ENCODE measurements around the gene RACK1. TPM values are rescaled to one million over a fixed set of nuclear protein-coding genes. Genes with fewer than 3 reads are reported as not detected.
A peak's percentile ranks its signal among the peaks of the same experiment; 100 is the strongest.
"Not testable (repeated sequence)": the region's sequence is repeated elsewhere in the genome, so short reads cannot be mapped to it uniquely, and the experiment has no call there.

The RACK1 gene
- polyA plus RNA-seq, 2 donors, result 1,414 to 2,271 TPM

- H3K27ac ChIP-seq (ENCODE audit: low read depth in 2 of 2, low read length in 1 of 2), result peak overlapping the region in 1 of 2 donors; percentile 51
- H3K9me3 ChIP-seq (ENCODE audit: control insufficient read depth in 2 of 2, insufficient read depth in 1 of 2, low read depth in 1 of 2, low read length in 1 of 2), result no peaks in the 10 kb centered on the region
- peaks cover 0 to 9% of the 10 kb centered on the region in 2 donors for H3K4me1 ChIP-seq (ENCODE audit: control insufficient read depth in 2 of 2, insufficient read depth in 2 of 2, low read length in 1 of 2)
- peak overlapping the region in 1 of 2 donors; percentile 24 for H3K4me3 ChIP-seq (ENCODE audit: low read depth in 1 of 2, low read length in 2 of 2)
- H3K36me3 ChIP-seq (ENCODE audit: control insufficient read depth in 2 of 2, insufficient read depth in 2 of 2, low read length in 1 of 2), result no peaks in the 10 kb centered on the region
- no peaks in the 10 kb centered on the region for H3K27me3 ChIP-seq (ENCODE audit: control insufficient read depth in 1 of 2, insufficient read depth in 2 of 2, low read length in 2 of 2)
- 38 to 43% methylated on average over 10 of the region's 10 CpGs for WGBS, 2 donors
Measured at GRCh38 chr5:181218795-181219124, 24.9 kb downstream of the RACK1 start.

GRCh38 chr5:181217803-181218062 is 26.0 kb downstream of the RACK1 start:
- Histone ChIP-seq H3K4me1 (ENCODE audit: control insufficient read depth in 2 of 2, insufficient read depth in 2 of 2, low read length in 1 of 2) (peaks cover 0 to 9% of the 10 kb centered on the region in 2 donors), H3K9me3 (ENCODE audit: control insufficient read depth in 2 of 2, insufficient read depth in 1 of 2, low read depth in 1 of 2, low read length in 1 of 2) (no peaks in the 10 kb centered on the region), H3K27me3 (ENCODE audit: control insufficient read depth in 1 of 2, insufficient read depth in 2 of 2, low read length in 2 of 2) (no peaks in the 10 kb centered on the region), H3K4me3 (ENCODE audit: low read depth in 1 of 2, low read length in 2 of 2) (peak overlapping the region; percentile 41 to 47), H3K27ac (ENCODE audit: low read depth in 2 of 2, low read length in 1 of 2) (peak overlapping the region; percentile 54 to 73), H3K36me3 (ENCODE audit: control insufficient read depth in 2 of 2, insufficient read depth in 2 of 2, low read length in 1 of 2) (no peaks in the 10 kb centered on the region)
- 3 to 4% methylated on average over 13 of the region's 13 CpGs for WGBS, 2 donors

- H3K4me3 ChIP-seq (ENCODE audit: low read depth in 1 of 2, low read length in 2 of 2), result peak overlapping the region; percentile 41 to 47
- H3K27me3 ChIP-seq (ENCODE audit: control insufficient read depth in 1 of 2, insufficient read depth in 2 of 2, low read length in 2 of 2), result no peaks in the 10 kb centered on the region
- no peaks in the 10 kb centered on the region for H3K36me3 ChIP-seq (ENCODE audit: control insufficient read depth in 2 of 2, insufficient read depth in 2 of 2, low read length in 1 of 2)
- peak overlapping the region; percentile 54 to 73 for H3K27ac ChIP-seq (ENCODE audit: low read depth in 2 of 2, low read length in 1 of 2)
- no peaks in the 10 kb centered on the region for H3K9me3 ChIP-seq (ENCODE audit: control insufficient read depth in 2 of 2, insufficient read depth in 1 of 2, low read depth in 1 of 2, low read length in 1 of 2)
- WGBS, 2 donors, result 1% methylated on average over 46 of the region's 46 CpGs
- peaks cover 0 to 9% of the 10 kb centered on the region in 2 donors for H3K4me1 ChIP-seq (ENCODE audit: control insufficient read depth in 2 of 2, insufficient read depth in 2 of 2, low read length in 1 of 2)
Measured at GRCh38 chr5:181217111-181217802, 26.4 kb downstream of the RACK1 start.

GRCh38 chr5:181215997-181216989 is 27.4 kb downstream of the RACK1 start:
- H3K27ac ChIP-seq (ENCODE audit: low read depth in 2 of 2, low read length in 1 of 2), result peak overlapping the region in 1 of 2 donors; percentile 52
- peak overlapping the region in 1 of 2 donors; percentile 41 for H3K4me3 ChIP-seq (ENCODE audit: low read depth in 1 of 2, low read length in 2 of 2)
- no peaks in the 10 kb centered on the region for H3K27me3 ChIP-seq (ENCODE audit: control insufficient read depth in 1 of 2, insufficient read depth in 2 of 2, low read length in 2 of 2)
- H3K4me1 ChIP-seq (ENCODE audit: control insufficient read depth in 2 of 2, insufficient read depth in 2 of 2, low read length in 1 of 2), result peaks cover 0 to 4% of the 10 kb centered on the region in 2 donors
- WGBS, 2 donors, result 31 to 34% methylated on average over 44 of the region's 44 CpGs
- no peaks in the 10 kb centered on the region for H3K36me3 ChIP-seq (ENCODE audit: control insufficient read depth in 2 of 2, insufficient read depth in 2 of 2, low read length in 1 of 2)
- no peaks in the 10 kb centered on the region for H3K9me3 ChIP-seq (ENCODE audit: control insufficient read depth in 2 of 2, insufficient read depth in 1 of 2, low read depth in 1 of 2, low read length in 1 of 2)

- not testable (repeated sequence) for H3K27ac ChIP-seq (ENCODE audit: low read depth in 2 of 2, low read length in 1 of 2); H3K4me3 ChIP-seq (ENCODE audit: low read depth in 1 of 2, low read length in 2 of 2)
- 78 to 86% methylated on average over 9 to 10 of the region's 10 CpGs for WGBS, 2 donors
Measured at GRCh38 chr5:181214249-181214648, 29.5 kb downstream of the RACK1 start.

GRCh38 chr5:181212934-181213333 is 30.8 kb downstream of the RACK1 start:
- no peak overlapping the region for H3K4me3 ChIP-seq (ENCODE audit: low read depth in 1 of 2, low read length in 2 of 2)

More at GRCh38 chr5:181214249-181214648, 29.5 kb downstream of the RACK1 start:
- H3K27me3 ChIP-seq (ENCODE audit: control insufficient read depth in 1 of 2, insufficient read depth in 2 of 2, low read length in 2 of 2); H3K4me1 ChIP-seq (ENCODE audit: control insufficient read depth in 2 of 2, insufficient read depth in 2 of 2, low read length in 1 of 2); H3K9me3 ChIP-seq (ENCODE audit: control insufficient read depth in 2 of 2, insufficient read depth in 1 of 2, low read depth in 1 of 2, low read length in 1 of 2); H3K36me3 ChIP-seq (ENCODE audit: control insufficient read depth in 2 of 2, insufficient read depth in 2 of 2, low read length in 1 of 2): not testable (repeated sequence)

GRCh38 chr5:181212080-181212479 is 31.6 kb downstream of the RACK1 start:
- WGBS, 2 donors, result 93 to 94% methylated on average over 6 of the region's 6 CpGs
- no peaks in the 10 kb centered on the region for H3K9me3 ChIP-seq (ENCODE audit: control insufficient read depth in 2 of 2, insufficient read depth in 1 of 2, low read depth in 1 of 2, low read length in 1 of 2)
- no peak overlapping the region for H3K4me3 ChIP-seq (ENCODE audit: low read depth in 1 of 2, low read length in 2 of 2)
- no peaks in the 10 kb centered on the region for H3K27me3 ChIP-seq (ENCODE audit: control insufficient read depth in 1 of 2, insufficient read depth in 2 of 2, low read length in 2 of 2)
- peaks cover 0 to under 1% of the 10 kb centered on the region in 2 donors for H3K4me1 ChIP-seq (ENCODE audit: control insufficient read depth in 2 of 2, insufficient read depth in 2 of 2, low read length in 1 of 2)
- no peaks in the 10 kb centered on the region for H3K36me3 ChIP-seq (ENCODE audit: control insufficient read depth in 2 of 2, insufficient read depth in 2 of 2, low read length in 1 of 2)
- no peak overlapping the region for H3K27ac ChIP-seq (ENCODE audit: low read depth in 2 of 2, low read length in 1 of 2)

More at GRCh38 chr5:181212934-181213333, 30.8 kb downstream of the RACK1 start:
- WGBS, 2 donors, result 68 to 69% methylated on average over 2 of the region's 2 CpGs
- peaks cover 0 to 2% of the 10 kb centered on the region in 2 donors for H3K4me1 ChIP-seq (ENCODE audit: control insufficient read depth in 2 of 2, insufficient read depth in 2 of 2, low read length in 1 of 2)
- H3K27me3 ChIP-seq (ENCODE audit: control insufficient read depth in 1 of 2, insufficient read depth in 2 of 2, low read length in 2 of 2), result no peaks in the 10 kb centered on the region
- H3K36me3 ChIP-seq (ENCODE audit: control insufficient read depth in 2 of 2, insufficient read depth in 2 of 2, low read length in 1 of 2), result no peaks in the 10 kb centered on the region
- no peaks in the 10 kb centered on the region for H3K9me3 ChIP-seq (ENCODE audit: control insufficient read depth in 2 of 2, insufficient read depth in 1 of 2, low read depth in 1 of 2, low read length in 1 of 2)
- no peak overlapping the region for H3K27ac ChIP-seq (ENCODE audit: low read depth in 2 of 2, low read length in 1 of 2)

GRCh38 chr5:181211208-181211607 is 32.5 kb downstream of the RACK1 start:
- Histone ChIP-seq H3K36me3 (ENCODE audit: control insufficient read depth in 2 of 2, insufficient read depth in 2 of 2, low read length in 1 of 2) (no peaks in the 10 kb centered on the region), H3K4me3 (ENCODE audit: low read depth in 1 of 2, low read length in 2 of 2) (no peak overlapping the region), H3K4me1 (ENCODE audit: control insufficient read depth in 2 of 2, insufficient read depth in 2 of 2, low read length in 1 of 2) (no peaks in the 10 kb centered on the region), H3K27ac (ENCODE audit: low read depth in 2 of 2, low read length in 1 of 2) (no peak overlapping the region), H3K27me3 (ENCODE audit: control insufficient read depth in 1 of 2, insufficient read depth in 2 of 2, low read length in 2 of 2) (no peaks in the 10 kb centered on the region), H3K9me3 (ENCODE audit: control insufficient read depth in 2 of 2, insufficient read depth in 1 of 2, low read depth in 1 of 2, low read length in 1 of 2) (no peaks in the 10 kb centered on the region)
- WGBS, 2 donors, result 46 to 59% methylated on average over 7 of the region's 7 CpGs

- not testable (repeated sequence) for H3K4me3 ChIP-seq (ENCODE audit: low read depth in 1 of 2, low read length in 2 of 2); H3K36me3 ChIP-seq (ENCODE audit: control insufficient read depth in 2 of 2, insufficient read depth in 2 of 2, low read length in 1 of 2); H3K27ac ChIP-seq (ENCODE audit: low read depth in 2 of 2, low read length in 1 of 2); H3K4me1 ChIP-seq (ENCODE audit: control insufficient read depth in 2 of 2, insufficient read depth in 2 of 2, low read length in 1 of 2); H3K9me3 ChIP-seq (ENCODE audit: control insufficient read depth in 2 of 2, insufficient read depth in 1 of 2, low read depth in 1 of 2, low read length in 1 of 2); H3K27me3 ChIP-seq (ENCODE audit: control insufficient read depth in 1 of 2, insufficient read depth in 2 of 2, low read length in 2 of 2)
- WGBS, 2 donors, result 77 to 83% methylated on average over 17 of the region's 17 CpGs
Measured at GRCh38 chr5:181210698-181211097, 33.0 kb downstream of the RACK1 start.

All from esophagus (tissue), 2 donors.